Liver (tissue), 3 donors: Measurements from ENCODE around the gene HSFX2.
"Not testable (repeated sequence)": the region's sequence is repeated elsewhere in the genome, so short reads cannot be mapped to it uniquely, and the experiment has no call there.

Experiments
- JUND ChIP-seq, 2 donors: IDR thresholded peaks; 2 replicates each; pipeline ENCODE4 v1.6.1; 2016; ENCODE audit warnings: antibody characterized with exemption in 2 of 2
- NR2F2 ChIP-seq: IDR thresholded peaks from 2 replicates; pipeline ENCODE4 v1.6.1; 2016; ENCODE audit warnings: antibody characterized with exemption
- RAD21 ChIP-seq, 2 donors: IDR thresholded peaks; 2 replicates each; pipeline ENCODE4 v1.6.1; 2016; ENCODE audit warnings: antibody characterized with exemption in 2 of 2, mild to moderate bottlenecking in 2 of 2
- RXRA ChIP-seq, 2 donors: IDR thresholded peaks; 2 replicates each; pipeline ENCODE4 v1.6.1; 2017 to 2018; ENCODE audit warnings: antibody characterized with exemption in 2 of 2, mild to moderate bottlenecking in 1 of 2
- SP1 ChIP-seq: IDR thresholded peaks from 2 replicates; pipeline ENCODE4 v1.6.1; 2018; ENCODE audit warnings: antibody characterized with exemption, mild to moderate bottlenecking
- YY1 ChIP-seq: IDR thresholded peaks from 2 replicates; pipeline ENCODE4 v1.6.1; 2016; ENCODE audit warnings: antibody characterized with exemption, mild to moderate bottlenecking
- TF ChIP-seq, protein P1 (sequence below): fragments of 150-350 bp; IDR thresholded peaks from 2 replicates; pipeline ENCODE4 v1.5.1; 2017; ENCODE audit warnings: improper control_type of control experiment, low read depth, low read length; ENCODE audit not compliant: missing input control
- TF ChIP-seq, protein P2 (sequence below): IDR thresholded peaks from 2 replicates; pipeline ENCODE4 v1.6.1; 2016; ENCODE audit warnings: antibody characterized with exemption
- TF ChIP-seq, protein P3 (sequence below): IDR thresholded peaks from 2 replicates; pipeline ENCODE4 v1.6.1; 2016; ENCODE audit warnings: antibody characterized with exemption, mild to moderate bottlenecking
- donor health status: healthy.
- donor health status: healthy.

DNA sequence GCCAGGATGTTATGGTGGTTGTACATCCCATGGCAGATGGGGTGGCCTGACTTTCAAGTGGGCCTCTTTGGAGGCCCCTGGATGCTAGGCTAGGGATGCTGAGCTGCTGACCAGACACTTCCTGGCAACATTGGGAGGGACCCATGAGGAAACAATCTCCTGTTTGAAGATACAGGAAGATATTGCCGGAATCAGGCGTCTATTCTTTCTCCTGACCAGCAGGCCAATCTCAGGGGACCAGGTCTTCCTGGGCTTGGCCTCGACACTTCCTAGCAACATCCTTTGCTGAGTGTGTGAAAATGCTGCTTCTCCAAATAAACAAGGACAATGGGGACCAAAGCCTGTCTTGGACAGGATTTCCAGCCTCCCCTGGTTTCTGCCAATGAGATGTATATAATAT is 47.3 kb downstream of the HSFX2 start:
- TF ChIP-seq RAD21 (IDR thresholded peaks at IDR 0.05); RXRA (IDR thresholded peaks at IDR 0.05); SP1; YY1; NR2F2; JUND (IDR thresholded peaks at IDR 0.05): not testable (repeated sequence)
- TF ChIP-seq, protein P1, sequence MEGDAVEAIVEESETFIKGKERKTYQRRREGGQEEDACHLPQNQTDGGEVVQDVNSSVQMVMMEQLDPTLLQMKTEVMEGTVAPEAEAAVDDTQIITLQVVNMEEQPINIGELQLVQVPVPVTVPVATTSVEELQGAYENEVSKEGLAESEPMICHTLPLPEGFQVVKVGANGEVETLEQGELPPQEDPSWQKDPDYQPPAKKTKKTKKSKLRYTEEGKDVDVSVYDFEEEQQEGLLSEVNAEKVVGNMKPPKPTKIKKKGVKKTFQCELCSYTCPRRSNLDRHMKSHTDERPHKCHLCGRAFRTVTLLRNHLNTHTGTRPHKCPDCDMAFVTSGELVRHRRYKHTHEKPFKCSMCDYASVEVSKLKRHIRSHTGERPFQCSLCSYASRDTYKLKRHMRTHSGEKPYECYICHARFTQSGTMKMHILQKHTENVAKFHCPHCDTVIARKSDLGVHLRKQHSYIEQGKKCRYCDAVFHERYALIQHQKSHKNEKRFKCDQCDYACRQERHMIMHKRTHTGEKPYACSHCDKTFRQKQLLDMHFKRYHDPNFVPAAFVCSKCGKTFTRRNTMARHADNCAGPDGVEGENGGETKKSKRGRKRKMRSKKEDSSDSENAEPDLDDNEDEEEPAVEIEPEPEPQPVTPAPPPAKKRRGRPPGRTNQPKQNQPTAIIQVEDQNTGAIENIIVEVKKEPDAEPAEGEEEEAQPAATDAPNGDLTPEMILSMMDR = not testable (repeated sequence)
- TF ChIP-seq, protein P2, sequence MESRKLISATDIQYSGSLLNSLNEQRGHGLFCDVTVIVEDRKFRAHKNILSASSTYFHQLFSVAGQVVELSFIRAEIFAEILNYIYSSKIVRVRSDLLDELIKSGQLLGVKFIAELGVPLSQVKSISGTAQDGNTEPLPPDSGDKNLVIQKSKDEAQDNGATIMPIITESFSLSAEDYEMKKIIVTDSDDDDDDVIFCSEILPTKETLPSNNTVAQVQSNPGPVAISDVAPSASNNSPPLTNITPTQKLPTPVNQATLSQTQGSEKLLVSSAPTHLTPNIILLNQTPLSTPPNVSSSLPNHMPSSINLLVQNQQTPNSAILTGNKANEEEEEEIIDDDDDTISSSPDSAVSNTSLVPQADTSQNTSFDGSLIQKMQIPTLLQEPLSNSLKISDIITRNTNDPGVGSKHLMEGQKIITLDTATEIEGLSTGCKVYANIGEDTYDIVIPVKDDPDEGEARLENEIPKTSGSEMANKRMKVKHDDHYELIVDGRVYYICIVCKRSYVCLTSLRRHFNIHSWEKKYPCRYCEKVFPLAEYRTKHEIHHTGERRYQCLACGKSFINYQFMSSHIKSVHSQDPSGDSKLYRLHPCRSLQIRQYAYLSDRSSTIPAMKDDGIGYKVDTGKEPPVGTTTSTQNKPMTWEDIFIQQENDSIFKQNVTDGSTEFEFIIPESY = not testable (repeated sequence)
- TF ChIP-seq, protein P3, sequence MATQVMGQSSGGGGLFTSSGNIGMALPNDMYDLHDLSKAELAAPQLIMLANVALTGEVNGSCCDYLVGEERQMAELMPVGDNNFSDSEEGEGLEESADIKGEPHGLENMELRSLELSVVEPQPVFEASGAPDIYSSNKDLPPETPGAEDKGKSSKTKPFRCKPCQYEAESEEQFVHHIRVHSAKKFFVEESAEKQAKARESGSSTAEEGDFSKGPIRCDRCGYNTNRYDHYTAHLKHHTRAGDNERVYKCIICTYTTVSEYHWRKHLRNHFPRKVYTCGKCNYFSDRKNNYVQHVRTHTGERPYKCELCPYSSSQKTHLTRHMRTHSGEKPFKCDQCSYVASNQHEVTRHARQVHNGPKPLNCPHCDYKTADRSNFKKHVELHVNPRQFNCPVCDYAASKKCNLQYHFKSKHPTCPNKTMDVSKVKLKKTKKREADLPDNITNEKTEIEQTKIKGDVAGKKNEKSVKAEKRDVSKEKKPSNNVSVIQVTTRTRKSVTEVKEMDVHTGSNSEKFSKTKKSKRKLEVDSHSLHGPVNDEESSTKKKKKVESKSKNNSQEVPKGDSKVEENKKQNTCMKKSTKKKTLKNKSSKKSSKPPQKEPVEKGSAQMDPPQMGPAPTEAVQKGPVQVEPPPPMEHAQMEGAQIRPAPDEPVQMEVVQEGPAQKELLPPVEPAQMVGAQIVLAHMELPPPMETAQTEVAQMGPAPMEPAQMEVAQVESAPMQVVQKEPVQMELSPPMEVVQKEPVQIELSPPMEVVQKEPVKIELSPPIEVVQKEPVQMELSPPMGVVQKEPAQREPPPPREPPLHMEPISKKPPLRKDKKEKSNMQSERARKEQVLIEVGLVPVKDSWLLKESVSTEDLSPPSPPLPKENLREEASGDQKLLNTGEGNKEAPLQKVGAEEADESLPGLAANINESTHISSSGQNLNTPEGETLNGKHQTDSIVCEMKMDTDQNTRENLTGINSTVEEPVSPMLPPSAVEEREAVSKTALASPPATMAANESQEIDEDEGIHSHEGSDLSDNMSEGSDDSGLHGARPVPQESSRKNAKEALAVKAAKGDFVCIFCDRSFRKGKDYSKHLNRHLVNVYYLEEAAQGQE = not testable (repeated sequence)
